ENCODE results near the gene SPC24.
"Not testable (repeated sequence)": the region's sequence is repeated elsewhere in the genome, so short reads cannot be mapped to it uniquely, and the experiment has no call there.

Gene SPC24

DNA sequence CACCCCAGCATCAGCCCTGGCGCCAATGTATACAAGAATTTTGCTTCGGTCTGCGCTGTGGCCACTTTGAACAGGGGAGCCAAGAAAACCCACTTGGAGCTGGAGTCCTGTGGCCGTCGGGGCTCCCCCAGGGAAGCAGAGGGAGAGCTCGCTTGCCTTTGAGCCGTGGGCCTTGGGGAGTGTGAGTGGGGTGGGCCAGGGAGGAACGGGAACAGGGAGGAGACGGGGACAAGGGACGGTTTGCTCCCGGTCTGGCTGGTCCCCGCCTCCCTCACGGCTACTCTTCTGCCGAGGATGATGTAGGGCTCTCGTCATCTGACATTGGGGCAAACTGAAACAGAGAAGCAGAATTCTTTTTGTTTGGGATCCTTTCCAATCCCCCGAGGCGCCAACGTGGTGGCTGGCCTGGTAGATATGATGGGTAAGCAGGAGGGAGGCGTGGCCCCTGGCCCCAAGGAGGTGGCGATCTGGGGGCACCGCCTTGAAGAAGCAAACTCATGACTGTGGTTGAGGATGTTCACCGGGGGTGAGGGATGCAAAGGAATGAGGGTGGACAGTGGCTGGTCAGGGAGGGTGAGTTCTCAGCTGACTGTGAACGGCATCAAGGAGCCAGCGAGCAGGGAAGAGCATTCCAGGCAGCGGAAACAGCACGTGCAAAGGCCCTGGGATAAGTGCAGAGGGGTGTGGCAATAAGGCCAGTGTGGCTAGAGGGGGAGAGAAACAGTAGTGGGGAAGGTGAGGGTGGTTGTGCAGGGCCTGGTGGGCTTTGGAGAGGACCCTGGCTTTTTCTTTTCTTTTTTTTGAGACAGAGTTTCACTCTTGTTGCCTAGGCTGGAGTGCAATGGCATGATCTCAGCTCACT lies 10.9 kb upstream of the SPC24 start:
- DNase-seq (ENCODE audit: low read depth in 2 of 2, low spot score in 1 of 2) = no peak

DNA sequence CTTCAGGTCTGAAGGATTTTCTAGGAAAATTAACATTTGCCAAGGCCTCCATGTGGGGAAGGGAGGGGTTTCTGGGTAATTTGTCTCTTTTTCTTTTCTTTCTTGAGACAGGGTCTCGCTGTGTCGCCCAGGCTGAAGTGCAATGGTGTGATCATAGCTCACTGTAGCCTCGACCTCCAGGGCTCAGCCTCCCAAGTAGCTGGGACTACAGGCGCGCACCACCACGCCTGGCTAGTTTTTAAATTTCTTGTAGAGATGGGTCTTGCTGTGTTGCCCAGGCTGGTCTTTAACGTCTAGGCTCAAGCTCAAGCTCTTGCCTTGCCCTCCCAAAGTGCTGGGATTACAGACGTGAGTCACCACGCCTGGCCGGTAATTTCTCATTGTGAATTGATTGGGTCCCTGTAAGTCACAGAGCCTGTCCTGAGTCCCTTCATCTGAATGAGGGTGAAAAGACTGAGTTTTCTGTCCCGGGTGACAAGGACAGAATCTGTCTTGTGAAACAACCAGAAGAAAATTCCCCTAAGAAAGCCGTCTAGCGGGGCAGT lies 10.0 kb upstream of the SPC24 start:
- no peak for DNase-seq (ENCODE audit: low read depth in 2 of 2, low spot score in 1 of 2)

DNA sequence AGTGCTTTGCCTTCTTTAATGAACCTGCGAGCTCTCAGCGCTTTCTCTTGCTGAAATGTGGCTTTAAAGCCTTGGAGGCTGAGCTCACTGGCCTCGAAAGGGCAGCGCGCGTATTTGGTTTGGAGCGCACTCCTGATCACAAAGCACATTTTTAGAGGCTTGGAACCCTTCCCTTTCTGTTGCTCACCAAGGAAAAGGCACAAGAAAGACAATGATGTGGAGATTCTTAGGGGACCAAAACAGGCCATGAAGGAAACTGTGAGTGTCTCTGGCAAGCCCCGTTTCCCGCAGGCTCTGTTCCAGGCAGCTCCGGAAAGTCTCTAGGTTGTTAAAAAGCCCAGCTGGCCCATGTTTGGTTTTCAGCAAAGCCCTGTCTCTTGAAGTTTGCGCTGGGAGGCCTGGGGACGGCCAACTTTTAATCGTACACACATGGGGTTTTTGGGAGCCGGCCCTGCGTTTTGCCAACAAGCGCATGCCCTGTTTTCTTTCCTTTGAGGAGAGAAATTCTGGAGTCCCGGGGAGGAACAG lies 9.4 kb upstream of the SPC24 start:
- DNase-seq (ENCODE audit: low read depth in 2 of 2, low spot score in 1 of 2) = no peak

DNA sequence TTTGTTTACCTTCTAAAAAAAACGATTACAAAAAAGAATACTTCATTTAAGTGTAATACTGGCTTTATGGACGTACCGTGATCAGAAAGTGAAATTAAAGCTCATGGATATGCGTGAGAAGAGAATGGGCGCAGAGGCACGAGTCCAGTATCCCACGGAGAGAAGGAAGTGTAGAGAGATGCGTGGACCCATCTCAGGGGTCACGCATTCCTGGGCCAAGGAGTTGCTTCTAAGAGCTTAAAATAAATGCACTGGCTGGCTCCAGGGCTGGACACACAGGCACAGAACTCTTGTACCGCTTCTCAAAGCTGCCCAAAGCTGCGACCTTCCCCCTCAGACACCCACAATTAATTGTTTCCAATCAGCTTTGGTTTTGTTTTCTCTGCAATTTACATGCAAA lies 8.7 kb upstream of the SPC24 start:
- no peak for DNase-seq (ENCODE audit: low read depth in 2 of 2, low spot score in 1 of 2)

DNA sequence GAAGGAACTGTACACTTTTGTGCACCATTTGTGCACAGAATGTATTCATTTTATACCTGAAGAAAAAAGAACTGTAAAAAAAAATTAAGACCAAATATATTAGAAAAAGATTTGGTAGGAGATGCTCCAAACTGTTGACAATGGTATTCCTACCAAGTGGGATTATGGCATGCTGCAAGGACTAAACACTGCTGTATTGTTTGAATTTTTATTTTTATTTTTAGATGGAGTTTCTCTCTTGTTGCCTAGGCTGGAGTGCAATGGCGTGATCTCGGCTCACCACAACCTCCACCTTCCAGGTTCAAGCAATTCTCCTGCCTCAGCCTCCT lies 4.8 kb upstream of the SPC24 start:
- DNase-seq (ENCODE audit: low read depth in 2 of 2, low spot score in 1 of 2) = not testable (repeated sequence)

DNA sequence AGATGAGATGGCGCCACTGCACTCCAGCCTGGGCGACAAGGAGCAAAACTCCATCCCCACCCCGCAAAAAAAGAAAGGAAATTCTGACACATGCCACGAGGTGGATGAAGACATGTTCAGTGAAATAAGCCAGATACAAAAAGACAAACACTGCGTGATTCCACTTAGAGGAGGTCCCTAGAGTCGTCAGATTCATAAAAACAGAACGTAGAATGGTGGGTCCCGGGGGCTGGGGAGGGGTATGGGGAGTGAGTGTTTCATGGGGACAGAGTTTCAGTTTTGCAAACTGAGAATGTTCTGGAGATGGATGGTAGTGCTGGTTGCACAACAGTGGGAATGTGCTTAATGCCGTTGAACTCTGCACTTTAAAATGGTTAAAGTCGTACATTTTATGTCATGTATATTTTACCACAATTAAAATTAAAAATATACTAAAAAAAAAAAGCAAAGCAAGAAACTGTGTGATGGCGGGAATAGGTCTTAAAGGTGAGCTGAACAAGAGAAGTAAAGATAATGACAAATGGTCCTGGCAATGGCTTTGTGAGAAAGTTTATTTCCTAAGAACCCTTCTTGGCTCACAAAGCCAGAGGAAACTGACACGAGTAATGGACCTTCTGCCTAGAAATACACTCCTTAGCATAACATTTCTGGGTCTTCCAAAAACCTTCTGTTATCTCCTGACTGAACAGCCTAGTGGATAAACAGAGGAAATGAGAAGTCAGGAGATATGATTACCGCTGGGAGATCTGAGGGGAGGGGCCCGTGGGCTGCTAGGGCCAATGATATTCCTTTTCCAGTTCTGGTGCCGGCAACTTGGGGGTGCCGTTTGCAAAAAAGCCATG lies 4.2 kb upstream of the SPC24 start:
- DNase-seq (ENCODE audit: low read depth in 2 of 2, low spot score in 1 of 2) = no peak

DNA sequence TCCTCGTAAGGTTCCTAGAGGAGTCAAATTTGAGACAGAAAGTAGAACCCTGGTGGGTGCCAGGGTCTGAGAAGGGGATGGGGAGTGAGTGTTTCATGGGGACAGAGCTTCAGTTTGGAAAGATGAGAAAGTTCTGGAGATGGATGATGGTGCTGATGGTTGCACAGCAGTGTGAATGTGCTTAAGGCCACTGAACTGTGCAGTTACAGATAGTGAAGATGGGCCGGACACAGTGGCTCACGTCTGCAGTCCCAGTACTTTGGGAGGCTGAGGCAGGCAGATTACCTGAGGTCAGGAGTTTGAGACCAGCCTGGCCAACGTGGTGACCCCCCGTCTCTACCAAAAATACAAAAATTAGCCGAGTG lies 917 bp downstream of the SPC24 start:
- DNase-seq (ENCODE audit: low read depth in 2 of 2, low spot score in 1 of 2) = no peak

DNA sequence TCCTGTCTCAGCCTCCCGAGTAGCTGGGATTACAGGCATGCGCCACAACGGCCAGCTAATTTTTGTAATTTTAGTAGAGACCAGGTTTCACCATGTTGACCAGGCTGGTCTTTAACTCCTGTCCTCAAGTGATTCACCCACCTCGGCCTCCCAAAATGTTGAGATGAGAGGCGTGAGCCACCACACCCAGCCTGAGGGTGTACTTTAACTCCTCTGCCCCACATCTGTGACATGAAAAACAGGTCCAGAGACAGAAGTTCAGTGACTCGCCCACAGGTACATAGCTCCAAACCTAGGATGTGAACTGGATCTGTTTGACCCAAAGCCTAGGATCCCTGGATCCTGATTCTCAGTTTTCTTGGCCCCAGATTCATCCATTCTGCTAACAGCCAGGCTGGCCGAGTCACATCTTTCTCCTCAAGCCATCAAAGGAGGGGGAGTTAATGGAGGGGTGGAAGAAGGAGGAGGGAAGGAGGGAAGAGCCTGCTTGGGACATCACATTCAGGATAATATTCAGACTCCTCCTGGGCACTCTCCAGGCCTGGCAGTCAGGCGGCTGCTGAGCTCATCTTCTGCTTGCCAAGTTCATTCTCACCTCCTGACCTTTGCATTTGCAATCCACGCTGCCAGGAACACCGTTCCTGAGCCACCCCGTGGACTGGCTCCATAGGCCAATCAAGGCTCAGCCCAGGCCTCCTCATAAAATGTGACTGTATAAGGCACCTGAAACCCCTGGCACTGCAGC lies 3.1 kb downstream of the SPC24 start:
- no peak for DNase-seq (ENCODE audit: low read depth in 2 of 2, low spot score in 1 of 2)

DNA sequence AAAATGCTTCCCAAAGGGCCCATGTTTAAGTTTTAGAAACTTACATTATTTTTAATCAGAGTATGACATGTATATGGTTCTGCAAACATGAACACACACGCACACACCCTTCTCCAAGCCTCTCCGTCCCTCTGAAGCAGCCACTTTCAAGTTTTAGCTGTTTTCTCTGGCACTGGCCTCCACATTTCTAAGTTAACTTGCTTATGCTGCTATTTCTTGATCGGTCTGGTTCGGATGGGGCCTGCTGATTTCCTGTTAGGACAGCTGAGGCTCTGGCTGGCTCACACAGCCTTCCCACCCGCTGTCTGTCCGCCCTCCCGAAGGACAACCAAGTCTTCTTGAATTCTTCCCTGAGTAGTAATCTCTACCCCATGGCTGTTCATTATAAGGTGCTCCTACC lies 4.4 kb downstream of the SPC24 start:
- DNase-seq (ENCODE audit: low read depth in 2 of 2, low spot score in 1 of 2) = no peak

DNA sequence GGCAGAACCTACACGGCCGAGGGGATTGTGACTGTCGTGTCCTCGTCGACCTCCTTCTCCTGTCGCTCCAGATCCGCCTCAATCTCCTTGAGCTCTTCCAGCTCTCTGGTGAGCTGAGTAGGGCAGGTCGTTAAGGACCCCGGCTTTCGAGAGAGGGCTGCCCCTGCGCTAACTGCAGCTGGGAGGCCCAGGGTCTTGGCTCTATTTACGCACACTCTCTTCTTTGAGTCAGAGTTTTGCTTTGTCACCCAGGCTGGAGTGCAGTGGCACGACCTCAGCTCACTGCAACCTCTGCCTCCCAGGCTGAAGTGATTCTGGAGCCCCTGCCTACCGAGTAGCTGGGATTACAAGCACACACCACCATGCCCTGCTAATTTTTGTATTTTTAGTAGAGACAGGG lies 7.6 kb downstream of the SPC24 start:
- DNase-seq (ENCODE audit: low read depth in 2 of 2, low spot score in 1 of 2) = no peak

DNA sequence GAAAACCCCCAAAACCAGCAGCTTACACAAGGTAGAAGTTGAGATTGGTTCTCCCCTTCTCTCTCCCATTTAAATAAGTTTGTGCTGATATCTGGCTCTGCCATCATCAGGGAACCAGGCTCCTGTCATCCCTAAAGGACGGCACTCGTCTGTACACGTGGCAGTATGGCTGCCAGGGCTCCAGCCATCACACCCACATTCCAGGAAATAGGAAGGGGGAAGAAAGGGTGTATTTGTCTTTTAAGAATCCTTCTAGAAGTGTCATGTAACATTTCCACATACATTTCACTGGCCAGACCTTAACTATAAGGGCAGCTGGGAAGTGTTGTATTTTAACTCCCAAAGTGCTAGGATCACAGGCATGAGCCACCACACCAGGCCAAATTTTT lies 10.1 kb downstream of the SPC24 start:
- DNase-seq (ENCODE audit: low read depth in 2 of 2, low spot score in 1 of 2) = no peak

DNA sequence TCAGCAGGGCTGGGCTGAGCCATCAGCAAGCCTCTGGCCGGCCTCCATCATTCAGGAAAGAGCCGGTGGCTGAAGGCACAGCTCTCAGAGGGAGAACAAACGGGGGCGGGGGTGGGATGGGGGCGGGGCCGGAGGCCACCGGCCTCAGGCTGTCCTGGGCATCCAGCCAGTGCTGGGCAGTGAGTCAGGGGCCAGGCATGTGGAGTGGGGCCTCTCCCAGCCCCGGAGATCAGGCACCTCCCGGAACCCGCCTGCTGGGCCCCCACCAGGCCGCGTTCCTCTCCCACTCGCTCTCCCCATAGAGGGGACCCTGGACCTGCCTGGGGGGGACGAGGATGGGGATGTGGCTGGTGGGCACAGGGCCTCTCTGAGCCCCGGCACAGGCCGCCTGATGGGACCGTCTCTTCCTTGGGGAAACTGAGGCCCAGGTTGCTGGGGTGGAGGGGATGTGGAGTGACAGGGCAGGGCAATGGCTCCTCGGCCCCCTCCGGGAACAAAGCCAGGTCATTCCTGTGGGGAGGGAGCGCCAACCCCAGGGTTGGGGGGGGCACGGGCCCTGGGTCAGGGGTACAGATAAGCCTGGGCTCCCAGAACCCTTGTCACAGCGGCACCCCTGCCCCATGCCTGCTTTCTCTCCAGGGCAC lies 12.9 kb downstream of the SPC24 start:
- DNase-seq (ENCODE audit: low read depth in 2 of 2, low spot score in 1 of 2) = no peak

DNA sequence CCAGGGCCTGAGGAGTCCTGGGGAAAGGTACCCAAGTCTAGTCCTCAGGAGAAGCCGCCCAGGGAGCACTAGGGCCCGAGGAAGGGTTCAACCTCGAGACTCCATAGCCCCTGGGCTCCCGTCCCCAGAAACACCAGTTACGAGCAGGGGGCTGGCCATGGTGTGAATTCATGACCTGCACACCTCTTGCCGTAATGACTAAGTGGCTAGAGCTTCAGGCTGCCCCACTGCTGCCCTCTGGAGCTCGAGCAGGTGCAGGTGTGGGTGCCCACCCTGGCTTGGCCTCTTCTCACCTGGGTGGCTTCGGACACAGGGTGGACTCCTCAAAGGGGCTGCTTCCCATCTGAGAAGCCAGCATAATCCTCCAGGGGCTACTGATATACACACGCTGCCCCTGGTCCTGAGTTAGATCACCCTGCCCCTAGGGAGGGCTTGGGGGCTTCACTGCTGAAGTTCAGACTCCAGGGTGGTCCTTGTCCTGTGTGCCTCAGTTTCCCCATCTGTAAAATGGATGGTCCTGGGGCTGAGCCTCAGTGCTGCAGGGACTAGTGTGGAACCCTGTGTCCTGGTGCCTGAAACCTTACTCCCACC lies 13.6 kb downstream of the SPC24 start:
- DNase-seq (ENCODE audit: low read depth in 2 of 2, low spot score in 1 of 2) = no peak

DNA sequence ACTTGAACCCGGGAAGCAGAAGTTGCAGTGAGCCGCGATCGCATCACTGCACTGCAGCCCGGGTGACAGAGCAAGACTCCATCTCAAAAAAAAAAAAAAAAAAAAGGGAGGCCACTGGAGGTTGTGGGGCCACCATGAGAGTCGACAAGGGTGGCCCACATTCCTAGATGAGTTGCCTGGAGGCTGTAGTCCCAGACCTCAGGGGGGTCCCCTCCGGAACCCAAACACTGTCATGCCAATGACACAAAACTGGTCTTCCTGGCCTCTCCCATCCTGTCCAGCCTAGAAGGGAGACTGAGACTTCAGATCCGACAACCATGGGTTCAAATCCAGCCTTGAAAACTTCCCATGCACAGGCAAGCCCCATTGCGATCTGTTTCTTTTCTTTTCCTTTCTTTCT lies 14.7 kb downstream of the SPC24 start:
- DNase-seq (ENCODE audit: low read depth in 2 of 2, low spot score in 1 of 2) = no peak

DNA sequence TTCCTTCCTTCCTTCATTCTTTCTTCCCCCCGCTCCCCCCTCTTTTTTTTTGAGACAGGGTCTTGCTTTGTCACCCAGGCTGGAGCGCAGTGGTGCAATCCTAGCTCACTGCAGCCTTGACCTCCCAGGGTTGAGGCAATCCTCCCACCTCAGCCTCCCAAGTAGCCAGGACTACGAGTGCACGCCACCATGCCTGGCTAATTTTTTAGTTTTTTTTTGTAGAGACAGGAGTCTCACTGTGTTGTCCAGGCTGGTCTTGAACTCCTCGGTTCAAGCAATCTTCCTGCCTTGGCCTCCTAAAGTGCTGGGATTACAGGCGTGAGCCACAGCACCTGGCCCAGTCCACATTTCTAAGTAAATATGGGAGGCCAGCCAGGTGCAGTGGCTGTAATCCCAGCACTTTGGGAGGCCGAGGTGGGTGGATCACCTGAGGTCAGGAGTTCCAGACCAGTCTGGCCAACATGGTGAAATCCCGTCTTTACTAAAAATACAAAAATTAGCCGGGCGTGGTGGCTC lies 15.5 kb downstream of the SPC24 start:
- DNase-seq (ENCODE audit: low read depth in 2 of 2, low spot score in 1 of 2) = not testable (repeated sequence)

DNA sequence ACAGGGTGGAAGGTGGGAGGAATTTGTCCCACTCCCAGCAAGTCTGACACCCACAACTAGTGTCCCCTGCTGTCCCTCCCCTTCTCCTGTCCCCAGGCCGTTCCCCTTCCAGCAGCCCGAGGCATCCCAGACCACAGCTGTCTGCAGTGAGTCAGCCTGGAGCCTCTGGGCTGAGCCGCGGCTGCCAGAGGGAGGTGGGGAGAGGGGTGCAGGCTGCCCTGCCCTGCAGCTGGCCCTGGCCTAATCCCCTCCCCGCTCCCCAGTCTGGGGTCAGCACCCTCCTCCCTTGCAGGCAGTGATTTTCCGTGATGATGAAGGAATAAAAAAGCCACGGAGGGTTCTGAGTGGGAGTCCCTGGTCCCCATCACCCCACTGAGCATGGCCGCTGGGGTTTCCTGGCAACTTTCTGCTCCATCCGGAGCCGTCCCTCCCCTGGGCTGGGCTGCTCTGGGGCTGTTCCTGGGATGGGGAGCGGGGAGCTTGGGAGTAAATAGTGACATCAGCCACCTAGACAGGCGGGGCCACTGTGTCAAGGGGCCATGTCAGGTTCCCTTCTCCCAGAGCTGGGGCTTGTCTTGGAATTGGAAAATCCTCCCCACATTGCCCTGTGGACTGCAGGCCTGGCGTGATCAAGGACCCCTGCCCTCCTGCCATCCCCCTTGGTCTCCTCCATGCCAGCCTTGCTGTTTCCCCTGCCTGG lies 16.8 kb downstream of the SPC24 start:
- DNase-seq (ENCODE audit: low read depth in 2 of 2, low spot score in 1 of 2) = no peak

DNA sequence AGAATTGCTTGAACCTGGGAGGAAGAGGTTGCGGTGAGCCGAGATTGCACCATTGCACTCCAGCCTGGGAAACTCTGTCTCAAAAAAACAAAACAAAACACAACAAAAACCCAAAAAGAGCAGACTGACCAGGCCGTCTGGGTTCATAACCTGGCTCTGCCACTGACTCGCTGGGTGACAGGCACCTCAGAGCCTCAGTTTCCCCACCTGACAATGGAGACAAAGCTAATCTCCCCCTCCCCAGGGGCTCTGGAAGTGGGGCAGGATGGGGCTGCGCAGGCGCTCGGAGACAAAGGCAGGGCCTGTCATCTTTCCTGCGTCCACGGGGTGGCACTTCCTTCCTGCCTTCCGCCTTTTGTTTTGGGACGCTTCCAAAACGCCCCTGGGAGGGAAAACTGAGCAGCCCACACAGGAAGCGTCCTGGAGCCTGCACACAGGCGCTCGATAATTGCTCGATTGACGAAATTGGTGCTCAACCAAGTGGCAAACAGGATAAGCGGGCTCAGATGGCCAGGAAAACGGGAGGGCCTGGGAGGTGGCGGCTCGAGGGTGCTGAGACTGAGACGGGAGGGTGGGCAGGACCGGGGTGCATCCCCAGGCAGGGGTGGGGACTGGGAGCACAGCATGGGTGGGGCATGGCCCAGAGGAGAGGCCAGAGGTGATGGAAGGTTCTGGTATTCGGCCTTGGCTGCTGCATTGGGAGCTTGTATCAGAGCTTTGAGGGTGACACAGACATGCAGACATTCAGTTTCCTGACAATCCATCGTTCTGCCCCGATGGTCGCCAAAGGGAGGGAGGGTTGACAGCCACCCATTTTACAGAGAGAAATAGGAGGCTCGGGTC lies 17.8 kb downstream of the SPC24 start:
- peak; percentile 10 to 13 for DNase-seq (ENCODE audit: low read depth in 2 of 2, low spot score in 1 of 2)

DNA sequence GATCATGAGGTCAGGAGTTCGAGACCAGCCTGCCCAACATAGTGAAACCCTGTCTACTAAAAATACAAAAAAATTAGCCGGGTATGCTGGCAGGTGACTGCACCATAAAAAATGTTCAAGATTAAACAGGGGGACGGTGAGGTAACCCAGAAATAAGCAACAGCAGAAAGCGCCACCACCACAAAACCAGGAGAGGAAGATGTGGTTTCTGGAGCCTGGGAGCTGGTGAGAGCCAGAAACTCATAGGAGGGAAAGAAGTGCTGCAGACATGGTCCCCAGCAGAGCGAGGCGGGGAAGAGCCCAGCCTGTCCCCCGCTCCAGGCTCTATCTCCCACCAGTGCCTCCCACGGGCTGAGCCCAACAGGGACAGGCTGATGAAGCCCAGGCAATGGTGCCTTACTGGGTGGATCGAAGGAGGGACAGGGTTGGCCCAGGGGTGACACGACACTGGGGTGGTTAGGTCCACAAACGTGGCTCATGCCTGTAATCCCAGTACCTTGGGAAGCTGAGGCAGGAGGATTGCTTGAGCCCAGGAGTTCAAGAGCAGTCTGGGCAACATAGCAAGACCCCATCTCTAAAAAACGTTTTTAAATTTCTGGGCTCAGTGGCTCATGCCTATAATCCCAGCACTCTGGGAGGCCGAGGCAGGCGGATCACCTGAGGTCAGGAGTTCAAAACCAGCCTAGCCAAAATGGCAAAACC lies 19.0 kb downstream of the SPC24 start:
- DNase-seq (ENCODE audit: low read depth in 2 of 2, low spot score in 1 of 2) = no peak

Data from stimulated activated CD8-positive, alpha-beta memory T cell treated with anti-CD3 and anti-CD28 coated beads, Interleukin-4, amount 100 ng/mL, for 1 hour (primary cell).